ENCODE results near the gene ETV6.

ETV6 gene

GRCh38 chr12:11722071-11722470, 72.6 kb downstream of the ETV6 start:
- no peak for DNase-seq

- no peak for DNase-seq
These were observed 73.2 kb downstream of the ETV6 start for GRCh38 chr12:11722578-11723138.

- DNase-seq: no peak
These were observed 74.5 kb downstream of the ETV6 start for GRCh38 chr12:11723993-11724392.

GRCh38 chr12:11724888-11725311, 75.4 kb downstream of the ETV6 start:
- no peak for DNase-seq

GRCh38 chr12:11725686-11726085, 76.2 kb downstream of the ETV6 start:
- no peak for DNase-seq

- DNase-seq: no peak
These were observed 77.2 kb downstream of the ETV6 start for GRCh38 chr12:11726659-11727058.

- peak; percentile 41 to 51 for DNase-seq
These were observed 77.7 kb downstream of the ETV6 start for GRCh38 chr12:11727133-11727664.

GRCh38 chr12:11728154-11728755, 78.8 kb downstream of the ETV6 start:
- no peak for DNase-seq

- no peak for DNase-seq
These were observed 79.5 kb downstream of the ETV6 start for GRCh38 chr12:11729008-11729407.

- no peak for DNase-seq
These were observed 80.1 kb downstream of the ETV6 start for GRCh38 chr12:11729439-11730150.

GRCh38 chr12:11730299-11731041, 81.0 kb downstream of the ETV6 start:
- DNase-seq: no peak

- no peak for DNase-seq
These were observed 81.5 kb downstream of the ETV6 start for GRCh38 chr12:11731042-11731357.

GRCh38 chr12:11731455-11731854, 82.0 kb downstream of the ETV6 start:
- no peak for DNase-seq

GRCh38 chr12:11732023-11732422, 82.5 kb downstream of the ETV6 start:
- no peak for DNase-seq

- DNase-seq: no peak
These were observed 83.2 kb downstream of the ETV6 start for GRCh38 chr12:11732715-11733114.

GRCh38 chr12:11734580-11735180, 85.2 kb downstream of the ETV6 start:
- DNase-seq: no peak

GRCh38 chr12:11738450-11738849, 89.0 kb downstream of the ETV6 start:
- DNase-seq: no peak

- no peak for DNase-seq
These were observed 90.6 kb downstream of the ETV6 start for GRCh38 chr12:11739980-11740577.

- no peak for DNase-seq
These were observed 92.1 kb downstream of the ETV6 start for GRCh38 chr12:11741434-11742092.

GRCh38 chr12:11743423-11744409, 94.2 kb downstream of the ETV6 start:
- DNase-seq: no peak

GRCh38 chr12:11744410-11744801, 94.9 kb downstream of the ETV6 start:
- no peak for DNase-seq

All from activated CD4-positive, alpha-beta T cell treated with anti-CD3 and anti-CD28 coated beads for 4 hours (primary cell).